WI38 (cell line): ENCODE results near the gene ENPP3.

Source experiments
- H3K4me3 ChIP-seq: 2 replicates; pipeline ENCODE4 v1.5.1; 2011; ENCODE audit warnings: low read depth, mild to moderate bottlenecking, control low read depth, low read length
- CTCF ChIP-seq: IDR thresholded peaks from 2 replicates; pipeline ENCODE4 v1.5.1; 2012; ENCODE audit warnings: low read depth, mild to moderate bottlenecking, control low read depth, low read length

ENPP3 gene

GRCh38 chr6:131733376-131734016, 96.4 kb downstream of the ENPP3 start:
- no peak overlapping the region for H3K4me3 ChIP-seq
- TF ChIP-seq CTCF, result no peak

GRCh38 chr6:131736003-131736596, 99.0 kb downstream of the ENPP3 start:
- no peak for TF ChIP-seq CTCF
- H3K4me3 ChIP-seq, result no peak overlapping the region

GRCh38 chr6:131736811-131737210, 99.7 kb downstream of the ENPP3 start:
- H3K4me3 ChIP-seq, result no peak overlapping the region
- no peak for TF ChIP-seq CTCF

GRCh38 chr6:131739136-131739535, 102.0 kb downstream of the ENPP3 start:
- no peak overlapping the region for H3K4me3 ChIP-seq
- no peak for TF ChIP-seq CTCF

- TF ChIP-seq CTCF, result no peak
These were observed 103.1 kb downstream of the ENPP3 start for GRCh38 chr6:131740161-131740560.

GRCh38 chr6:131741688-131742393, 104.7 kb downstream of the ENPP3 start:
- H3K4me3 ChIP-seq, result no peak overlapping the region
- no peak for TF ChIP-seq CTCF

More at GRCh38 chr6:131740161-131740560, 103.1 kb downstream of the ENPP3 start:
- no peak overlapping the region for H3K4me3 ChIP-seq
